Uterus (tissue), 4 donors: Measurements from ENCODE around the gene RPLP1. TPM values are rescaled to one million over a fixed set of nuclear protein-coding genes. Genes with fewer than 3 reads are reported as not detected.

Experiments used
- DNase-seq, 2 donors: peaks; one replicate each; pipeline ENCODE4 v3.0.0-alpha.2; 2019 to 2020
- H3K27ac ChIP-seq, 2 donors: fragments of 200-600 bp; sonication (generic); 1 replicate in 1 of 2; 2 replicates in 1 of 2; pipeline ENCODE4 v1.5.1; 2016 to 2018
- H3K27me3 ChIP-seq, 2 donors: fragments of 200-600 bp; sonication (generic); one replicate each; pipeline ENCODE4 v1.5.1; 2018 to 2019; ENCODE audit warnings: control low read depth in 1 of 2
- H3K36me3 ChIP-seq, 2 donors: fragments of 200-600 bp; sonication (generic); one replicate each; pipeline ENCODE4 v1.5.1; 2019; ENCODE audit warnings: control low read depth in 1 of 2
- H3K4me1 ChIP-seq, 2 donors: fragments of 200-600 bp; sonication (generic); one replicate each; pipeline ENCODE4 v1.5.1; 2018 to 2019; ENCODE audit warnings: control low read depth in 1 of 2
- H3K4me3 ChIP-seq, 2 donors: fragments of 200-600 bp; sonication (generic); 1 replicate in 1 of 2; 2 replicates in 1 of 2; pipeline ENCODE4 v1.5.1; 2018 to 2019; ENCODE audit warnings: mild to moderate bottlenecking in 1 of 2
- H3K9me3 ChIP-seq, 2 donors: fragments of 200-600 bp; sonication (generic); one replicate each; pipeline ENCODE4 v1.5.1; 2019; ENCODE audit warnings: control low read depth in 1 of 2
- POLR2A ChIP-seq, 2 donors: fragments of 450-650 bp; IDR thresholded peaks; one replicate each; pipeline ENCODE4 v1.6.1; 2016; ENCODE audit warnings: antibody characterized with exemption in 2 of 2, mild to moderate bottlenecking in 1 of 2, moderate library complexity in 1 of 2
- intact Hi-C: fragments of 100-400 bp; cut with DNase I; formaldehyde crosslinking; loops from one replicate; pipeline ENCODE4 v1.15.1; 2023; ENCODE audit warnings: low total_unique reads
- total RNA-seq, 4 donors: library from RNA; depleted of rRNA in 3 of 4; stranded (reverse); fragments of >200 nt in 3 of 4; gene quantifications; one replicate each; pipeline versions ENCODE4 v1.1.0 to v1.2.4, GENCODE V29; 2014 to 2023
- TF ChIP-seq, protein P1 (sequence below), 4 experiments: fragments of 200-600 bp in 2 of 4; fragments of 450-650 bp in 2 of 4; sonication (generic) in 2 of 4; IDR thresholded peaks; one replicate each; pipeline ENCODE4 v1.5.1; 2016 to 2019; ENCODE audit warnings: antibody characterized with exemption in 4 of 4, mild to moderate bottlenecking in 2 of 4, moderate library complexity in 1 of 4
- donor health status: DM: yes; HTN: yes; CAD: no.

The RPLP1 gene
- total RNA-seq, 4 donors from 2014 or later, result 61.5 to 2,786 (median 1,440) TPM

DNA sequence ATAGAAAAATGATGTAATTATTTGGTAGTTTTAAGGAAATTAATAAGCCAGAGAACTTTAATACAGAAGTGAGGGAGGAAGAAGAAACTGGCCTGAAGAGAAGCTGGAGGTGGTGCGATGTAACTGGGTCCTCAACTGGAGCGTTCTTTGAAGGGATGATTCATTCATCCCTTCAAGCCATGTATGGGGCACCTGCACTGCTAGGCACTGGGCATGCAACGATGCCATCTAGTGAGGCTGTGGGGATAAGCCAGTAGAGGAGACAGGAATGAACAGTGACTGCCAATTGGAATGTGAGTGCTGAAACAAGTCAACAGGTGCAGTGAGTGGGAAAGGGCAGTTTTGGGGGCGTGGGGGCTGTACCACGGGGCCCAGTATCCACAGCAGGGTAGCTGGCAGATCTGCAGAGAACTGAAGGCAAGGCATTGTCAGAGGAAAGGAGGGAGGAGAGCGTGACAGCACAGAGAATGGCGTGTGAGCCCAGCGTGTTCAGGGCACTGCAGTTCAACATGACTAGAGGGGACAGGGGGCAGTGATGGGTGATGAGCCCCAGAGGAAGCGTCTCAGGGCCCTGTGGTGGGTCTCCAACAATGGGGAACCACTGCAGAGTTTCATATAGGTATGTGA is 42.3 kb upstream of the RPLP1 start:
- Histone ChIP-seq H3K4me3 (no peak overlapping the region), H3K27me3 (no peaks in the 10 kb centered on the region), H3K27ac (no peak overlapping the region), H3K9me3 (no peaks in the 10 kb centered on the region), H3K4me1 (no peaks in the 10 kb centered on the region), H3K36me3 (no peaks in the 10 kb centered on the region)
- DNase-seq, result no peak
- intact Hi-C loops, result no loop called here
- TF ChIP-seq, protein P1, sequence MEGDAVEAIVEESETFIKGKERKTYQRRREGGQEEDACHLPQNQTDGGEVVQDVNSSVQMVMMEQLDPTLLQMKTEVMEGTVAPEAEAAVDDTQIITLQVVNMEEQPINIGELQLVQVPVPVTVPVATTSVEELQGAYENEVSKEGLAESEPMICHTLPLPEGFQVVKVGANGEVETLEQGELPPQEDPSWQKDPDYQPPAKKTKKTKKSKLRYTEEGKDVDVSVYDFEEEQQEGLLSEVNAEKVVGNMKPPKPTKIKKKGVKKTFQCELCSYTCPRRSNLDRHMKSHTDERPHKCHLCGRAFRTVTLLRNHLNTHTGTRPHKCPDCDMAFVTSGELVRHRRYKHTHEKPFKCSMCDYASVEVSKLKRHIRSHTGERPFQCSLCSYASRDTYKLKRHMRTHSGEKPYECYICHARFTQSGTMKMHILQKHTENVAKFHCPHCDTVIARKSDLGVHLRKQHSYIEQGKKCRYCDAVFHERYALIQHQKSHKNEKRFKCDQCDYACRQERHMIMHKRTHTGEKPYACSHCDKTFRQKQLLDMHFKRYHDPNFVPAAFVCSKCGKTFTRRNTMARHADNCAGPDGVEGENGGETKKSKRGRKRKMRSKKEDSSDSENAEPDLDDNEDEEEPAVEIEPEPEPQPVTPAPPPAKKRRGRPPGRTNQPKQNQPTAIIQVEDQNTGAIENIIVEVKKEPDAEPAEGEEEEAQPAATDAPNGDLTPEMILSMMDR (IDR thresholded peaks at IDR 0.05), result no peak
- no peak for TF ChIP-seq POLR2A (IDR thresholded peaks at IDR 0.05)

DNA sequence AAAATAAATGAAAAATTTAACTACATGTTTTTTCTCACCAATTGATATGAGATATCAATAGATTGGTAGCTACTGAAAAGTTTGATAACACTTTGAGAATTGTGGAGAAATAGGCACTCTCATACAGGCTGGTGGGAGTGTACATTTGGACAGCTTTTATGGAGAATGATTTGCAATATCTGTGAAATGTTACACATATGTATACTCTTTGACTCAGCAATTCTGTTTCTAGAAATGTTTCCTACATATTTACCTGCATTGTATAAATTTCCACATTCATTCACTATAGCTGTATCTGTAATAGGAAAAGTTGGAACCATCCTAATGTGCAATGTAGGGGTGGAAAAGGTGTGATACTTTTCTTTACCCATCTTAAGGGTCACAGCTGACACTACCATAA is 40.3 kb upstream of the RPLP1 start:
- Histone ChIP-seq H3K27ac (no peak overlapping the region), H3K36me3 (no peaks in the 10 kb centered on the region), H3K9me3 (no peaks in the 10 kb centered on the region), H3K27me3 (no peaks in the 10 kb centered on the region), H3K4me3 (no peak overlapping the region), H3K4me1 (no peaks in the 10 kb centered on the region)
- TF ChIP-seq, protein P1 (IDR thresholded peaks at IDR 0.05), result no peak
- no peak for TF ChIP-seq POLR2A (IDR thresholded peaks at IDR 0.05)
- no peak for DNase-seq
- intact Hi-C loops, result no loop called here

GRCh38 chr15:69412701-69413100 is 39.9 kb upstream of the RPLP1 start:
- no peak overlapping the region for H3K27ac ChIP-seq
- H3K4me3 ChIP-seq, result no peak overlapping the region
- TF ChIP-seq, protein P1 (IDR thresholded peaks at IDR 0.05), result no peak
- no peak for TF ChIP-seq POLR2A (IDR thresholded peaks at IDR 0.05)
- no peaks in the 10 kb centered on the region for H3K4me1 ChIP-seq
- no peaks in the 10 kb centered on the region for H3K9me3 ChIP-seq
- no peak for DNase-seq
- no peaks in the 10 kb centered on the region for H3K36me3 ChIP-seq
- intact Hi-C loops, result no loop called here
- no peaks in the 10 kb centered on the region for H3K27me3 ChIP-seq

GRCh38 chr15:69413822-69414700 is 38.6 kb upstream of the RPLP1 start, which contains the start of gene KIF23:
Gene KIF23 (plus strand): TSS chr15:69414349. CDS start chr15:69414466, 117 bp downstream.
- H3K36me3 ChIP-seq, result no peaks in the 10 kb centered on the region
- no peaks in the 10 kb centered on the region for H3K4me1 ChIP-seq
- no peaks in the 10 kb centered on the region for H3K27me3 ChIP-seq
- H3K27ac ChIP-seq, result peak within 1 kb of the TSS; percentile 68 to 78
- H3K4me3 ChIP-seq, result peak within 1 kb of the TSS; percentile 56 to 61
- peak; percentile 85 to 88 for DNase-seq
- intact Hi-C loops, result no loop called here
- peak in 1 of 2 donors; percentile 36 for TF ChIP-seq POLR2A (IDR thresholded peaks at IDR 0.05)
- TF ChIP-seq, protein P1 (IDR thresholded peaks at IDR 0.05), result no peak
- H3K9me3 ChIP-seq, result no peaks in the 10 kb centered on the region

DNA sequence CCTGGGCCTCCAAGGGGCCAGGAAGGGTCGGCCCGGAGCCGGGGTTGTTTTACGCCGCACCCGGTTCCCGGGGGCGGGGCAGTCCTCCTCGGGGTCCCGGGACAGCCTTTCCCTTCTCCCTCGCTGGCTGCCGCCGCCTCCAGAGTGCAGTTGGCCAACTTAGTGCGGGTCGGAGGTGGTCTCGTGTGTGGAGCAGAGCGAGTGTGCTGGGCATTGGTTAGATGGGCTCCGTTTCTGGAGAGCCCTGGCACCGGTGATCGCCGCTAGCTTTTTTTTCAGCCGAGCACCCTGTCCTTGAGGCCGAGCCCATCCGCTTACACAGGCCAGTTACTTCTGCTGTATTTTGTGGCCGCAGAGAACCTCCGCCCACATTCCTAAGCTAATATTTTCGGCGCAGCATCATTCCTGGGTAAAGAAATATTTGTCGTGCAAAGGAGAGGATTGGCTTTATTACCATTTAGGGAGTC is 37.9 kb upstream of the RPLP1 start:
- Histone ChIP-seq H3K4me3 (peak overlapping the region; percentile 56 to 61), H3K9me3 (no peaks in the 10 kb centered on the region), H3K4me1 (no peaks in the 10 kb centered on the region), H3K27ac (peak overlapping the region; percentile 68 to 78), H3K36me3 (no peaks in the 10 kb centered on the region), H3K27me3 (no peaks in the 10 kb centered on the region)
- DNase-seq, result peak in 1 of 2 donors; percentile 38
- intact Hi-C loops, result no loop called here
- TF ChIP-seq, protein P1 (IDR thresholded peaks at IDR 0.05), result no peak
- TF ChIP-seq POLR2A (IDR thresholded peaks at IDR 0.05), result no peak
